A549 (cell line): ENCODE results near the gene GJB5.

ENCODE experiments used
- CEBPB ChIP-seq, 2 experiments: fragments of >200 bp in 1 of 2; sonication (Bioruptor Twin) in 1 of 2; formaldehyde crosslinking in 1 of 2; IDR thresholded peaks; 2 replicates each; pipeline ENCODE4 v1.6.1; 2012 to 2016
- CHD2 ChIP-seq: fragments of 150-350 bp; IDR thresholded peaks from 2 replicates; pipeline ENCODE4 v1.6.1; 2014; ENCODE audit warnings: low read length; ENCODE audit not compliant: partially characterized antibody
- CTCF ChIP-seq: fragments of >200 bp; sonication (Bioruptor Twin); formaldehyde crosslinking; IDR thresholded peaks from 3 replicates; pipeline ENCODE4 v1.5.1; 2016
- EHMT2 ChIP-seq: fragments of 200-600 bp; sonication (generic); IDR thresholded peaks from 2 replicates; pipeline ENCODE4 v1.6.1; 2016; ENCODE audit warnings: antibody characterized with exemption, low read depth, mild to moderate bottlenecking, moderate library complexity
- EP300 ChIP-seq, 2 experiments: fragments of >200 bp; sonication (Bioruptor Twin); formaldehyde crosslinking; IDR thresholded peaks; 2 replicates in 1 of 2; 3 replicates in 1 of 2; pipeline ENCODE4 v1.6.1; 2016 to 2017
- FOSB ChIP-seq: fragments of 250-450 bp; sonication (Bioruptor Pico); IDR thresholded peaks from 2 replicates; pipeline ENCODE4 v1.5.0; 2020; ENCODE audit warnings: mild to moderate bottlenecking, moderate library complexity
- KDM1A ChIP-seq: fragments of 200-600 bp; sonication (generic); IDR thresholded peaks from 2 replicates; pipeline ENCODE4 v1.6.1; 2016; ENCODE audit warnings: low read depth, mild to moderate bottlenecking
- MAX ChIP-seq: IDR thresholded peaks from 2 replicates; pipeline ENCODE4 v1.6.1; 2012
- MYC ChIP-seq: IDR thresholded peaks from 2 replicates; pipeline ENCODE4 v1.6.1; 2012; ENCODE audit warnings: mild to moderate bottlenecking, inconsistent platforms, low read length, improper control_type of control experiment, borderline replicate concordance
- POLR2A ChIP-seq: IDR thresholded peaks from 2 replicates; pipeline ENCODE4 v1.6.1; 2012; ENCODE audit warnings: mild to moderate bottlenecking, low read length
- RAD21 ChIP-seq, 2 experiments: fragments of >200 bp in 1 of 2; sonication (Bioruptor Twin) in 1 of 2; formaldehyde crosslinking in 1 of 2; IDR thresholded peaks in 1 of 2; conservative IDR thresholded peaks in 1 of 2; 2 replicates in 1 of 2; 3 replicates in 1 of 2; pipeline ENCODE4 v1.6.1; 2012 to 2018; ENCODE audit warnings: inconsistent platforms in 1 of 2
- SREBF2 ChIP-seq: fragments of 450-650 bp; IDR thresholded peaks from 2 replicates; pipeline ENCODE4 v1.6.1; 2014; ENCODE audit warnings: mild to moderate bottlenecking, moderate library complexity
- TP53 ChIP-seq: fragments of 250-450 bp; sonication (Bioruptor Pico); IDR thresholded peaks from 2 replicates; pipeline ENCODE4 v1.5.0; 2021; ENCODE audit warnings: mild to moderate bottlenecking, moderate library complexity
- ZSCAN20 ChIP-seq: fragments of 250-450 bp; sonication (Bioruptor Pico); IDR thresholded peaks from 2 replicates; pipeline ENCODE4 v1.8.0; 2022; ENCODE audit warnings: mild to moderate bottlenecking, moderate library complexity

GRCh38 chr1:34746101-34746500, 8.7 kb upstream of the GJB5 start:
- TF ChIP-seq ZSCAN20 (CRISPR knock-in tag): no peak
- no peak for TF ChIP-seq MYC
- no peak for TF ChIP-seq EP300 (IDR thresholded peaks at IDR 0.05)
- no peak for TF ChIP-seq CEBPB (IDR thresholded peaks at IDR 0.05)
- TF ChIP-seq EHMT2: no peak
- no peak for TF ChIP-seq CTCF
- no peak for TF ChIP-seq FOSB (CRISPR knock-in tag)
- TF ChIP-seq RAD21 (conservative IDR thresholded peaks at IDR 0.05 in 1 of 2, IDR thresholded peaks at IDR 0.05 in 1 of 2): no peak
- TF ChIP-seq POLR2A: no peak
- no peak for TF ChIP-seq SREBF2
- no peak for TF ChIP-seq MAX
- TF ChIP-seq CHD2: no peak
- no peak for TF ChIP-seq KDM1A
- no peak for TF ChIP-seq TP53 (CRISPR knock-in tag)
